Neutrophil (primary cell): ENCODE results near the gene SMPD2.

ENCODE experiments used
- H3K27ac ChIP-seq: fragments of 200-600 bp; sonication (generic); 2 replicates; pipeline ENCODE4 v1.5.1; 2016; ENCODE audit warnings: mild to moderate bottlenecking, moderate library complexity
- H3K27me3 ChIP-seq: fragments of 200-600 bp; sonication (generic); 2 replicates; pipeline ENCODE4 v1.6.0; 2016; ENCODE audit warnings: mild to moderate bottlenecking
- H3K36me3 ChIP-seq: fragments of 200-600 bp; sonication (generic); 2 replicates; pipeline ENCODE4 v1.5.1; 2017
- H3K4me1 ChIP-seq, 2 experiments: fragments of 200-600 bp in 1 of 2; sonication (generic) in 1 of 2; 1 replicate in 1 of 2; 2 replicates in 1 of 2; pipeline versions ENCODE4 v1.5.1 to v1.6.1; 2013 to 2016; ENCODE audit warnings: low read depth in 1 of 2, low read length in 1 of 2, mild to moderate bottlenecking in 1 of 2, moderate library complexity in 1 of 2; ENCODE audit not compliant: control insufficient read depth in 1 of 2, insufficient read depth in 1 of 2
- H3K4me3 ChIP-seq, 2 experiments: fragments of 200-600 bp in 1 of 2; sonication (generic) in 1 of 2; 1 replicate in 1 of 2; 2 replicates in 1 of 2; pipeline ENCODE4 v1.5.1; 2013 to 2016; ENCODE audit warnings: low read depth in 1 of 2, low read length in 1 of 2, mild to moderate bottlenecking in 1 of 2, moderate library complexity in 1 of 2
- H3K9me3 ChIP-seq: fragments of 200-600 bp; sonication (generic); 2 replicates; pipeline ENCODE4 v1.5.1; 2016
- CTCF ChIP-seq: fragments of 200-600 bp; sonication (generic); IDR thresholded peaks from 2 replicates; pipeline ENCODE4 v1.5.1; 2016; ENCODE audit warnings: antibody characterized with exemption

The SMPD2 gene

GRCh38 chr6:109484122-109484521, 43.6 kb downstream of the SMPD2 start:
- no peaks in the 10 kb centered on the region for H3K36me3 ChIP-seq
- H3K27ac ChIP-seq = no peak overlapping the region
- peak overlapping the region; percentile 61 to 63 for H3K4me3 ChIP-seq
- H3K27me3 ChIP-seq = no peaks in the 10 kb centered on the region
- TF ChIP-seq CTCF = no peak
- peaks cover 26 to 37% of the 10 kb centered on the region in 2 experiments for H3K4me1 ChIP-seq
- H3K9me3 ChIP-seq = no peaks in the 10 kb centered on the region

- Histone ChIP-seq H3K4me3 (no peak overlapping the region), H3K27me3 (no peaks in the 10 kb centered on the region), H3K9me3 (no peaks in the 10 kb centered on the region), H3K36me3 (no peaks in the 10 kb centered on the region), H3K4me1 (peaks cover 26 to 29% of the 10 kb centered on the region in 2 experiments), H3K27ac (no peak overlapping the region)
- TF ChIP-seq CTCF = no peak
Measured at GRCh38 chr6:109485266-109485935, 44.9 kb downstream of the SMPD2 start.

GRCh38 chr6:109486068-109486467, 45.5 kb downstream of the SMPD2 start:
- Histone ChIP-seq H3K9me3 (no peaks in the 10 kb centered on the region), H3K4me1 (peaks cover 19 to 22% of the 10 kb centered on the region in 2 experiments), H3K4me3 (no peak overlapping the region), H3K27ac (no peak overlapping the region), H3K27me3 (no peaks in the 10 kb centered on the region), H3K36me3 (no peaks in the 10 kb centered on the region)
- TF ChIP-seq CTCF = no peak

GRCh38 chr6:109488001-109488400, 47.5 kb downstream of the SMPD2 start:
- Histone ChIP-seq H3K4me3 (no peak overlapping the region), H3K36me3 (no peaks in the 10 kb centered on the region)

GRCh38 chr6:109490713-109491112, 50.2 kb downstream of the SMPD2 start:
- TF ChIP-seq CTCF = no peak
- H3K36me3 ChIP-seq = no peaks in the 10 kb centered on the region
- H3K27me3 ChIP-seq = no peaks in the 10 kb centered on the region
- H3K9me3 ChIP-seq = no peaks in the 10 kb centered on the region
- H3K27ac ChIP-seq = no peak overlapping the region
- H3K4me1 ChIP-seq = no peaks in the 10 kb centered on the region
- no peak overlapping the region for H3K4me3 ChIP-seq

More at GRCh38 chr6:109488001-109488400, 47.5 kb downstream of the SMPD2 start:
- no peak for TF ChIP-seq CTCF
- Histone ChIP-seq H3K4me1 (peaks cover 4 to 5% of the 10 kb centered on the region in 2 experiments), H3K27ac (no peak overlapping the region), H3K27me3 (no peaks in the 10 kb centered on the region), H3K9me3 (no peaks in the 10 kb centered on the region)
